ENCODE results near the gene GABRP. TPM values are rescaled to one million over a fixed set of nuclear protein-coding genes. Genes with fewer than 3 reads are reported as not detected.

The GABRP gene
- total RNA-seq, 1 donor from 2014 or later: 55.6 TPM

DNA sequence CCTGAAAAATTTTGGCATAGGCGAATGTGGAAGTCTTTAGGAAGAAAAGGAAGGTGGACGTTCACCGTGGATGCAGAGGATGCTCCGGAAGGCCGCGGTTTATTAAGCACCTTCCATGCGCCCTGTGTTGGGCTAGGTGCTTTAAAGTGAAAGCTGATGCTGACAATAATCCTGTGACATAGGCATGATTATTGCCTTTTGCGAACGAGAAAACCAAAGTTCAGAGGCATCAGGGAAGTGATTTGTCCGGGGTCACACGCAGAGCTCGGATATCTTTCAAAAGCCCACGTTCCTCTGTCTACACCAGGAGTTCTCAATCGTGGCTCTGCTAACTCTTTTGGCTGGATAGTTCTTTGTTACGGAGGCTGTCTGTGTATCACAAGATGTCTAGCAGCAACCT is 12.0 kb upstream of the GABRP start:
- Mint-ChIP-seq H3K27ac (no peak overlapping the region), H3K27me3 (peaks cover 24% of the 10 kb centered on the region)

DNA sequence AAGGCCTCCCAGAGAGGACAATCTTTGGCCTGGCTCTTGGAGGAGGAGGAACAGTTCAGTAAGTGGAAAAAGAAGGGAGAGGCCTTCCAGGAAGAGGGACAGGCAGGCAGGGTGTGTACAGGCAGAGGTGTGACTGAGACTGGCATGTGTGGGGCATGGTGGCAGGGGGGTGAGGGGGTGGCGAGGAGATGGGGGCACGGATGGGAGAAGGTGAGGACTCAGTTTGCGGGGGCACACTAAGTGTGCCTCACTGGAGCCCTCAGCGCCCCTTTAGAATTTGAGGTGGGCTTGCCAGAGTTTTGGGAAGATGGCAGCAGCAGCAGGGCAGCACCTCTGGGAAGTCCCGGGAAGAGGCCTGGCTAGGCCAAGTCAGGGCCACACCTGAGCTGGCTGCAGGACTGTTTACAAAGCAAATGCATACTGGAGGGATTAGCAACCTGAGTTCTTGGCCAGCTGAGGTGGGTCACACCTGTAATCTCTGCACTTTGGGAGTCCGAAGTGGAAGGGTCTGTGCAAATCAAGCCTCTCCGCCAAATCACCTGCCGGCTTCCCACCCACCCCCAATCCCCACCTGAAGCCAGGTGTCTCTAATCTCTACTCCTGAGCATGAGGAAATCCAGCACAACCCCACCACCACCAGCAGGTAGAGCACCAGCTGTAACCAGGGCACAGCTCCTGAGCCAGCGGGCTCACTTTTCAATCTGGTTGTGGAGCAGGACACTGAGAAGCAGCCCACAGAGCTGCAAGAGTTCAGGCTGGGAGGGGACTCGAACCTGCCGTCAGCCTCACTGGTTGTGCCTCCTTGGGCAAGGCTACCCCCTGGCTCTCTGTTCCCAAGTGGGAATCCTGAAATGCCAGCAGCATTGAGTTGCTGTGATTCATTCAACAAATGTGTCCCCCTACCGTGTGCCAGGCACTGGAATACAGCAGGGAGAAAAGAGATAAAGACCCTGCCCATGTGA is 10.2 kb upstream of the GABRP start:
- TF ChIP-seq, protein P1, sequence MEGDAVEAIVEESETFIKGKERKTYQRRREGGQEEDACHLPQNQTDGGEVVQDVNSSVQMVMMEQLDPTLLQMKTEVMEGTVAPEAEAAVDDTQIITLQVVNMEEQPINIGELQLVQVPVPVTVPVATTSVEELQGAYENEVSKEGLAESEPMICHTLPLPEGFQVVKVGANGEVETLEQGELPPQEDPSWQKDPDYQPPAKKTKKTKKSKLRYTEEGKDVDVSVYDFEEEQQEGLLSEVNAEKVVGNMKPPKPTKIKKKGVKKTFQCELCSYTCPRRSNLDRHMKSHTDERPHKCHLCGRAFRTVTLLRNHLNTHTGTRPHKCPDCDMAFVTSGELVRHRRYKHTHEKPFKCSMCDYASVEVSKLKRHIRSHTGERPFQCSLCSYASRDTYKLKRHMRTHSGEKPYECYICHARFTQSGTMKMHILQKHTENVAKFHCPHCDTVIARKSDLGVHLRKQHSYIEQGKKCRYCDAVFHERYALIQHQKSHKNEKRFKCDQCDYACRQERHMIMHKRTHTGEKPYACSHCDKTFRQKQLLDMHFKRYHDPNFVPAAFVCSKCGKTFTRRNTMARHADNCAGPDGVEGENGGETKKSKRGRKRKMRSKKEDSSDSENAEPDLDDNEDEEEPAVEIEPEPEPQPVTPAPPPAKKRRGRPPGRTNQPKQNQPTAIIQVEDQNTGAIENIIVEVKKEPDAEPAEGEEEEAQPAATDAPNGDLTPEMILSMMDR (conservative IDR thresholded peaks at IDR 0.05): no peak
- H3K4me3 Mint-ChIP-seq: no peak overlapping the region
- H3K27me3 Mint-ChIP-seq: peaks cover 24% of the 10 kb centered on the region
- no peak for DNase-seq (ENCODE audit: extremely low spot score, unreplicated experiment)
- peaks cover 11% of the 10 kb centered on the region for H3K4me1 Mint-ChIP-seq (ENCODE audit: unreplicated experiment)
- no peaks in the 10 kb centered on the region for H3K9me3 Mint-ChIP-seq
- peaks cover 3% of the 10 kb centered on the region for H3K36me3 Mint-ChIP-seq
- no peak overlapping the region for H3K27ac Mint-ChIP-seq

More for the DNA sequence above, 12.0 kb upstream of the GABRP start:
- H3K36me3 Mint-ChIP-seq: peaks cover 3% of the 10 kb centered on the region
- DNase-seq (ENCODE audit: extremely low spot score, unreplicated experiment): no peak
- H3K4me1 Mint-ChIP-seq (ENCODE audit: unreplicated experiment): peaks cover 11% of the 10 kb centered on the region
- no peak overlapping the region for H3K4me3 Mint-ChIP-seq
- TF ChIP-seq, protein P1 (conservative IDR thresholded peaks at IDR 0.05): no peak
- no peaks in the 10 kb centered on the region for H3K9me3 Mint-ChIP-seq

DNA sequence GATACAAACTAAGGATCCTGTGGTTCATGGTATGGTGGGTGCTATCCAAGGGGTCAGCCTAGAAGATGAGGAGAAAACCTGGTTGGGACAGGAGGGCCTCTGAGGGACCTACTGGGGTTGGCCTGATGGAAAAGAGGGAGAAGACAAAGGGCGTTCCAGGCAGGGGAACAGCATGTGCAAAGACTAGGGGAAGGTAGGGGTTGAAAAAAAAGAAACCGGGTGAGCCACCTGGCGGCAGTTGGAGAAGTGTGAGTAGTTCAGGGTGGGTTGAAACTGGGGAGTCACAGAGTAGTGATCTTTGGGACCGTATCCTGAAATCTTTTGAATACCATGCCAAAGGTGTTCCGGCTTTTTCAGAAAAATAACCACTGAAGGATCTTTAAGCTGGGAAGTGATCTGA is 8.7 kb upstream of the GABRP start:
- Mint-ChIP-seq H3K4me3 (no peak overlapping the region), H3K27me3 (peaks cover 13% of the 10 kb centered on the region), H3K36me3 (peaks cover 3% of the 10 kb centered on the region), H3K9me3 (no peaks in the 10 kb centered on the region), H3K27ac (no peak overlapping the region), H3K4me1 (ENCODE audit: unreplicated experiment) (peaks cover under 1% of the 10 kb centered on the region)
- no peak for DNase-seq (ENCODE audit: extremely low spot score, unreplicated experiment)
- TF ChIP-seq, protein P1 (conservative IDR thresholded peaks at IDR 0.05): no peak

DNA sequence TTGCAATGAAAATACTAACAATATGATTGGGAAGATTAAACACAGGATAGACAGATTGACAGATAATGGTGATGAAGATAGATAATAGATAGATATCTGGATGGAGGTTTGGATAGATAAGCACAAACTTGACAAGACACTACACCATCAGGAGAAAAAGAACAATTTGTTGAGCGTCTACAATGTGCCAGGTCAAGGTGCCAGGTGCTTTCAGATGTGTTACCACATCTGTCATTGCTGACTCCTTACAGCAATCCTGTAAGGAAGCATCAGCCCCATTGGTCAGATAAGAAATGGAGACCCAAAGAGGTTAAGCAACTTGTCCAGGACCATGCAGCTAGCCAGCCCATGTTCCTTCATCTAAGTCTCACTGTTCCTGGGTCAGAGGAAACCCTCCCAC is 1.6 kb upstream of the GABRP start:
- TF ChIP-seq, protein P1 (conservative IDR thresholded peaks at IDR 0.05): no peak
- Mint-ChIP-seq H3K4me3 (no peak overlapping the region), H3K4me1 (ENCODE audit: unreplicated experiment) (no peaks in the 10 kb centered on the region), H3K27ac (no peak overlapping the region), H3K36me3 (no peaks in the 10 kb centered on the region), H3K27me3 (no peaks in the 10 kb centered on the region), H3K9me3 (no peaks in the 10 kb centered on the region)
- DNase-seq (ENCODE audit: extremely low spot score, unreplicated experiment): no peak

DNA sequence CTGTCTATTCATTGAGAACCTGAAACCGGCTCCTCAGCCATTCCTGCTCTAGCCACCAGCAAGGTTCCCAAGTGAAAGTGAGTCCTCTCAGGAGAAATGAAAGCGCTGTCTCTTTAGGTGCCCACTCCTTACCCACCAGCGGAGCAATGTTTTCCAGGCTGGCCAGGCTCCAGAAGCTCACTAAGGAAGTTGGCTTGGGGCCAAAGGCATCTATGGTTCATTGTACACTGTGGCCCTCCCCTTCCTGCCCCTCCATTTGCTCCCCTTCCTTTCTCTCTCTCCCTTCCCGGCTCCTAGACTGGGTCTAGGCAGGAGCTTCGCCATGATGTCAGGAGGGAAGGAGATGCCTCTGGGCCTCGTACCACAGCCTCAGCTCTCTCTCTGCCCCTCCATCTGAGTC is 1.1 kb upstream of the GABRP start:
- no peak for DNase-seq (ENCODE audit: extremely low spot score, unreplicated experiment)
- TF ChIP-seq, protein P1 (conservative IDR thresholded peaks at IDR 0.05): no peak
- Mint-ChIP-seq H3K36me3 (no peaks in the 10 kb centered on the region), H3K9me3 (no peaks in the 10 kb centered on the region), H3K4me1 (ENCODE audit: unreplicated experiment) (no peaks in the 10 kb centered on the region), H3K27me3 (no peaks in the 10 kb centered on the region), H3K4me3 (no peak overlapping the region), H3K27ac (no peak overlapping the region)

All from type B pancreatic cell (in vitro differentiated cells).